ENCODE data around the gene PDE1A. TPM values are rescaled to one million over a fixed set of nuclear protein-coding genes. Genes with fewer than 3 reads are reported as not detected.

PDE1A gene
- total RNA-seq, 1 experiment from 2014 or later: 0.11 TPM

DNA sequence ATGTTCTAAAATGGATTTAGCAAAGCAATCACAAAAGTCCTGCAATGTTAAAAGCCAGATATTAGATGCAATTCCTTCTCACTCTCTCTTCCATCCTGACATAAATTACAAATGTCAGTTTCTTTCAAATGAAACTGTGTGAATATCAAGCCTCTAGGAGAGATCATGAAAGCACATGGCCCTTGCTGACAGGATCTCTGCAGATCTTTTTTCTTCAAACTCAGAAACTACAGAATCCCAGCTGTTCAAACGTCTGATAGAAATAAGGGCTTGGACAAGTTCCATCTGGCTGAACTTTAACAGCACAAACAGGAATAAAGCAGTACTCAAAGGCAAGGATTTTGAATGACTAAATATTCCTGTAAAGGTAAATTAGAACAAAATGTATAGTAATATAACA, 47.6 kb downstream of the PDE1A start:
- Histone ChIP-seq H4K20me1 (ENCODE audit: insufficient read depth) (no peaks in the 10 kb centered on the region), H3K27me3 (ENCODE audit: insufficient read depth, low read depth) (no peaks in the 10 kb centered on the region), H3F3A (ENCODE audit: insufficient read depth, low read depth) (no peaks in the 10 kb centered on the region), H3K27ac (no peak overlapping the region), H3K9me3 (ENCODE audit: insufficient read depth, low read depth) (peaks cover 3% of the 10 kb centered on the region; the same call in 1 of the 2 replicates), H3K9me2 (ENCODE audit: insufficient read depth) (no peaks in the 10 kb centered on the region), H3K79me2 (ENCODE audit: low read depth) (no peaks in the 10 kb centered on the region), H3K4me1 (replicated peaks; ENCODE audit: insufficient read depth) (no peaks in the 10 kb centered on the region), H3K4me3 (no peak overlapping the region), H2AFZ (no peak overlapping the region), H3K4me2 (no peak overlapping the region), H3K36me3 (ENCODE audit: low read depth) (no peaks in the 10 kb centered on the region)
- CTCF ChIA-PET: no interaction called here
- DNase-seq: no peak
- POLR2A ChIA-PET (ENCODE audit: unreplicated experiment): no interaction called here
- TF ChIP-seq EZH2 (IDR thresholded peaks at IDR 0.05; ENCODE audit: low read depth) (no peak), CTCF (conservative IDR thresholded peaks at IDR 0.05) (no peak)
- intact Hi-C loops (cut with micrococcal nuclease; ENCODE audit: unreplicated experiment): no loop called here
- no TSS peak for BruUV-seq (replicated peaks)

- Histone ChIP-seq H3K4me3 (no peak overlapping the region), H3K79me2 (ENCODE audit: low read depth) (no peaks in the 10 kb centered on the region), H2AFZ (no peak overlapping the region), H3K9me2 (ENCODE audit: insufficient read depth) (no peaks in the 10 kb centered on the region), H3F3A (ENCODE audit: insufficient read depth, low read depth) (no peaks in the 10 kb centered on the region), H3K9me3 (ENCODE audit: insufficient read depth, low read depth) (peaks cover 3% of the 10 kb centered on the region; the same call in 1 of the 2 replicates), H3K27me3 (ENCODE audit: insufficient read depth, low read depth) (no peaks in the 10 kb centered on the region), H3K36me3 (ENCODE audit: low read depth) (no peaks in the 10 kb centered on the region), H3K4me2 (no peak overlapping the region), H3K4me1 (replicated peaks; ENCODE audit: insufficient read depth) (no peaks in the 10 kb centered on the region), H3K27ac (no peak overlapping the region), H4K20me1 (ENCODE audit: insufficient read depth) (no peaks in the 10 kb centered on the region)
- no peak for DNase-seq
- POLR2A ChIA-PET (ENCODE audit: unreplicated experiment): no interaction called here
- BruUV-seq (replicated peaks): no TSS peak
- no peak for TF ChIP-seq EZH2 (IDR thresholded peaks at IDR 0.05; ENCODE audit: low read depth)
- TF ChIP-seq CTCF (conservative IDR thresholded peaks at IDR 0.05): no peak
- CTCF ChIA-PET: no interaction called here
- intact Hi-C loops (cut with micrococcal nuclease; ENCODE audit: unreplicated experiment): no loop called here
These were observed 48.1 kb downstream of the PDE1A start for GRCh38 chr2:182378759-182379158.

- Histone ChIP-seq H4K20me1 (ENCODE audit: insufficient read depth) (no peaks in the 10 kb centered on the region), H3K79me2 (ENCODE audit: low read depth) (no peaks in the 10 kb centered on the region), H3K9me3 (ENCODE audit: insufficient read depth, low read depth) (peaks cover 3% of the 10 kb centered on the region; the same call in 1 of the 2 replicates), H3F3A (ENCODE audit: insufficient read depth, low read depth) (no peaks in the 10 kb centered on the region), H3K27me3 (ENCODE audit: insufficient read depth, low read depth) (no peaks in the 10 kb centered on the region), H3K9me2 (ENCODE audit: insufficient read depth) (no peaks in the 10 kb centered on the region), H3K4me3 (no peak overlapping the region), H3K27ac (no peak overlapping the region), H3K4me1 (replicated peaks; ENCODE audit: insufficient read depth) (peaks cover 6% of the 10 kb centered on the region), H3K36me3 (ENCODE audit: low read depth) (no peaks in the 10 kb centered on the region), H3K4me2 (no peak overlapping the region), H2AFZ (no peak overlapping the region)
- TF ChIP-seq CTCF (conservative IDR thresholded peaks at IDR 0.05) (no peak), EZH2 (IDR thresholded peaks at IDR 0.05; ENCODE audit: low read depth) (no peak)
- no peak for DNase-seq
- ChIA-PET CTCF (interaction anchor here (0.7 kb wide), 1 partner anchor 1194 kb away, joined by 4 read pairs; no protein-coding TSS in a partner anchor), POLR2A (ENCODE audit: unreplicated experiment) (no interaction called here)
- intact Hi-C loops (cut with micrococcal nuclease; ENCODE audit: unreplicated experiment): no loop called here
- BruUV-seq (replicated peaks): no TSS peak
These were observed 49.4 kb downstream of the PDE1A start for GRCh38 chr2:182377467-182377866.
